Gastrocnemius medialis (tissue), 4 donors: ENCODE measurements around the gene NUDT5.

Experiments used
- CTCF ChIP-seq, 5 experiments: fragments of 450-650 bp in 3 of 5; fragments of 200-600 bp in 2 of 5; sonication (generic) in 2 of 5; IDR thresholded peaks in 4 of 5; conservative IDR thresholded peaks in 1 of 5; 1 replicate in 4 of 5; 2 replicates in 1 of 5; pipeline ENCODE4 v1.5.1; 2016 to 2019; ENCODE audit warnings: antibody characterized with exemption in 5 of 5, mild to moderate bottlenecking in 3 of 5, moderate library complexity in 3 of 5
- POLR2A ChIP-seq, 2 donors: fragments of 450-650 bp; IDR thresholded peaks; one replicate each; pipeline ENCODE4 v1.6.1; 2017; ENCODE audit warnings: antibody characterized with exemption in 2 of 2, mild to moderate bottlenecking in 2 of 2, moderate library complexity in 2 of 2

- no peak for TF ChIP-seq CTCF (IDR thresholded peaks at IDR 0.05 in 4 of 5, conservative IDR thresholded peaks at IDR 0.05 in 1 of 5)
- TF ChIP-seq POLR2A (IDR thresholded peaks at IDR 0.05): no peak
These were observed 39.1 kb downstream of the NUDT5 start for GRCh38 chr10:12156367-12157123.
